ENCODE results near the gene CCDC167. TPM values are rescaled to one million over a fixed set of nuclear protein-coding genes. Genes with fewer than 3 reads are reported as not detected.

The CCDC167 gene
- total and polyA plus RNA-seq, 10 donors, result 11.6 to 64.8 (median 26.3) TPM

DNA sequence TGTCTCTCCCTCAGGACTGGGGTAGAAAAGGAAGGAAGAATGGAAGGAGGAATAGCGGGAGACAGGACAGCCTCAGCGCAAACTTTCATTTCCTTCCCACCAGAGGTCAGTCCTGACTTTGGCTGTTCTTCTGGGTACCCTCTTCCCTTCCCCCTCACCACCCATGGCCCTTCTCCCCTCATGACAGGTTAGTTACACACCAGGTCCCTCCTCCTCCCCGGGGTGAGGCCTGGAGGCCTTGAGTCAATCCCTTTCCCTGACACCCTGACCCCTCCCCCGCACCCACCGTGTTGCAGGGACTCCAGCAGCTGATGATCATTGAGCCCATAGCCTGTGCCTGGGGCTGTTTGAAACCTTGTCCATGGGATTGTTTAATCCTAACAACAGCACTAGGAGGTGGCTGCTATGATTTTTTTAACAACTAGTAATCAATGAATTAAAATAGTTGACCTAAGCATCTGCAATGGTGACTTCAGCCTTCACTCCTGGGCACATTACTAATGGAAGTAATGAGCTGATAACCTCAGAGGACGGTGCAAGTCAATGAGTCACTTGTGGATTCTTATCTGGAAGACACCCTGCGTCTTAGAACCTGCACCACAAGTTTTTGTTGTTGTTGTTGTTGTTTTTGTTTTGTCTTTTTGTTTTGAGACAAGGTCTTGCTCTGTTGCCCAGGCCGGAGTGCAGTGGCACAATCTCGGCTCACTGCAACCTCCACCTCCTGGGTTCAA, 46.6 kb upstream of the CCDC167 start:
- H3K36me3 ChIP-seq, result no peaks in the 10 kb centered on the region
- no peak overlapping the region for H3K4me3 ChIP-seq
- H3K27ac ChIP-seq, result peak overlapping the region in 3 of 8 donors; percentile 65 to 83 (median 70)
- H3K27me3 ChIP-seq (replicated peaks in 1 of 7), result no peaks in the 10 kb centered on the region
- intact Hi-C loops (cut with DNase I; ENCODE audit: low total_unique reads), result no loop called here
- H3K4me1 ChIP-seq, result peaks cover 7 to 78% (median 40%) of the 10 kb centered on the region in 6 donors
- WGBS, 5 donors, result 59 to 82% (median 76%) methylated on average over 9 of the region's 9 CpGs
- no peaks in the 10 kb centered on the region for H3K9me3 ChIP-seq
- no peak for DNase-seq
- TF ChIP-seq, protein P1, sequence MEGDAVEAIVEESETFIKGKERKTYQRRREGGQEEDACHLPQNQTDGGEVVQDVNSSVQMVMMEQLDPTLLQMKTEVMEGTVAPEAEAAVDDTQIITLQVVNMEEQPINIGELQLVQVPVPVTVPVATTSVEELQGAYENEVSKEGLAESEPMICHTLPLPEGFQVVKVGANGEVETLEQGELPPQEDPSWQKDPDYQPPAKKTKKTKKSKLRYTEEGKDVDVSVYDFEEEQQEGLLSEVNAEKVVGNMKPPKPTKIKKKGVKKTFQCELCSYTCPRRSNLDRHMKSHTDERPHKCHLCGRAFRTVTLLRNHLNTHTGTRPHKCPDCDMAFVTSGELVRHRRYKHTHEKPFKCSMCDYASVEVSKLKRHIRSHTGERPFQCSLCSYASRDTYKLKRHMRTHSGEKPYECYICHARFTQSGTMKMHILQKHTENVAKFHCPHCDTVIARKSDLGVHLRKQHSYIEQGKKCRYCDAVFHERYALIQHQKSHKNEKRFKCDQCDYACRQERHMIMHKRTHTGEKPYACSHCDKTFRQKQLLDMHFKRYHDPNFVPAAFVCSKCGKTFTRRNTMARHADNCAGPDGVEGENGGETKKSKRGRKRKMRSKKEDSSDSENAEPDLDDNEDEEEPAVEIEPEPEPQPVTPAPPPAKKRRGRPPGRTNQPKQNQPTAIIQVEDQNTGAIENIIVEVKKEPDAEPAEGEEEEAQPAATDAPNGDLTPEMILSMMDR (IDR thresholded peaks at IDR 0.05 in 8 of 11, conservative IDR thresholded peaks at IDR 0.05 in 3 of 11), result no peak
- TF ChIP-seq POLR2A (IDR thresholded peaks at IDR 0.05), result no peak
- no peak for TF ChIP-seq POLR2AphosphoS5 (IDR thresholded peaks at IDR 0.05)

DNA sequence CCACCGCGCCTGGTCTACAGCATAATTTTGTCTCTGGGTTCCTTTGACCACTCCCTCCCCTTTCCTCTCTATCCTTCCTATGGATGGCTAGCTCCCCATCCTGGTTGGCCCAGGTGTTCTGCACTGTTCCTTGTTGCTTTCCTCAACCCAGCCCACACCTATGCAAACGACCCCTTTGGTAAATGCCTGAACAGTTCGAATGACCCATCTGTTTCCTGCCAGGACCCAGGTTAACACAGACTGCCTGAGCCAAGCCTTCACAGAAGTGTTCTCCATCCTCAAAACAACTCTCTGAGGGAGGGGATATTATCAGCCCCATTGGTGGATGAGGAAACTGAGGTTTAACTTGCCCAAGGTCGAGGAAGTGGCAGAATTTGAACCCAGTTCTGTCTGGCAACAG, 44.8 kb upstream of the CCDC167 start:
- WGBS, 5 donors, result 63 to 73% (median 65%) methylated on average over 5 of the region's 5 CpGs
- no peaks in the 10 kb centered on the region for H3K27me3 ChIP-seq (replicated peaks in 1 of 7)
- no peaks in the 10 kb centered on the region for H3K36me3 ChIP-seq
- H3K9me3 ChIP-seq, result no peaks in the 10 kb centered on the region
- H3K4me3 ChIP-seq, result no peak overlapping the region
- TF ChIP-seq, protein P1 (IDR thresholded peaks at IDR 0.05 in 8 of 11, conservative IDR thresholded peaks at IDR 0.05 in 3 of 11), result no peak
- TF ChIP-seq POLR2AphosphoS5 (IDR thresholded peaks at IDR 0.05), result no peak
- TF ChIP-seq POLR2A (IDR thresholded peaks at IDR 0.05), result no peak
- H3K4me1 ChIP-seq, result peaks cover 7 to 68% (median 36%) of the 10 kb centered on the region in 6 donors
- H3K27ac ChIP-seq, result no peak overlapping the region
- intact Hi-C loops (cut with DNase I; ENCODE audit: low total_unique reads), result no loop called here
- no peak for DNase-seq

DNA sequence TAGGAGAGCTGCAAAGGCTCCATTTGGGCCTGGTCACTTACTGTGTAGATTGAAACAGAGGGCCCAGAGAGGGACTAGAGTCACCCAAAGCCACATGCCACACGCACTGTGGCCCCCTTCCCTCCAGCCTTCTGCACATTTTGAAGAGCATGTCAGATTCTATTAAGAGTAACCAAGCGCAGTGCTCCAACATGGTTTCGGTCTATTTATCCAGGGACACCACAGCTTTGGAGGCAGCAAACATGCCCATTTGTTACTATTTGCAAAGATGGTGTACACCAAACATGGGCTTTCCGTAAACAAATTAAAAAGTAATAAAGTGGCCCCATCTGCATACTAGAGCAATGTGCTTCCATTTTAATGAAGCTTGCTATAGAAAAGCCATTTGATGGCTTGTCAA, 43.7 kb upstream of the CCDC167 start:
- H3K27me3 ChIP-seq (replicated peaks in 1 of 7), result no peaks in the 10 kb centered on the region
- intact Hi-C loops (cut with DNase I; ENCODE audit: low total_unique reads), result no loop called here

DNA sequence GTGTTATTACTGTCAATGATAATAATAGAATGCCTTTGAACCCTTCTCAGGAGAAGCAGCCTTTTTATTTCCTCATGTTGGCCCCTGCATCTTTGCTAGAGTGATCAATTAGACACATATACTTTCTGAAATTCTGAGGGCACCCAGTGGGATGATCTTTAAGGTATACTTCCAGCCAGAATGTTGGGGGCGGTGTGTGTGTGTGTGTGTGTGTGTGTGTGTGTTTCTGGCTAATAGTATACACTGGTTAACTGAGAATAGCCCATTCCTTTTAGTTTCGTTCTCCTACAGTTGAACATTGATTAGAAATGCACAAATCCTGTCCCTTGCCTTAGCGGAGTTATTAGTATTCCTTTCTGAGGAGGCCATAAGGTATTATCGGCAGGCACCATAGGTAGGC, 41.7 kb upstream of the CCDC167 start:
- TF ChIP-seq, protein P1 (IDR thresholded peaks at IDR 0.05 in 8 of 11, conservative IDR thresholded peaks at IDR 0.05 in 3 of 11), result no peak
- TF ChIP-seq POLR2AphosphoS5 (IDR thresholded peaks at IDR 0.05) (no peak), POLR2A (IDR thresholded peaks at IDR 0.05) (no peak)
- Histone ChIP-seq H3K4me1 (peaks cover 4 to 52% (median 17%) of the 10 kb centered on the region in 6 donors), H3K36me3 (no peaks in the 10 kb centered on the region), H3K4me3 (no peak overlapping the region), H3K9me3 (no peaks in the 10 kb centered on the region), H3K27me3 (replicated peaks in 1 of 7) (peaks cover 0 to 18% (median 4%) of the 10 kb centered on the region in 7 donors), H3K27ac (no peak overlapping the region)
- intact Hi-C loops (cut with DNase I; ENCODE audit: low total_unique reads), result no loop called here
- no peak for DNase-seq
- 92 to 95% (median 94%) methylated on average over 4 of the region's 4 CpGs for WGBS, 5 donors

More for the DNA sequence above, 43.7 kb upstream of the CCDC167 start:
- 81 to 96% (median 86%) methylated on average over 4 of the region's 4 CpGs for WGBS, 5 donors
- H3K9me3 ChIP-seq, result no peaks in the 10 kb centered on the region
- no peak for DNase-seq
- H3K27ac ChIP-seq, result no peak overlapping the region
- no peaks in the 10 kb centered on the region for H3K36me3 ChIP-seq
- no peak overlapping the region for H3K4me3 ChIP-seq
- H3K4me1 ChIP-seq, result peaks cover 7 to 56% (median 28%) of the 10 kb centered on the region in 6 donors
- TF ChIP-seq POLR2AphosphoS5 (IDR thresholded peaks at IDR 0.05) (no peak), POLR2A (IDR thresholded peaks at IDR 0.05) (no peak)
- TF ChIP-seq, protein P1 (IDR thresholded peaks at IDR 0.05 in 8 of 11, conservative IDR thresholded peaks at IDR 0.05 in 3 of 11), result no peak
